ENCODE measurements around the gene WNT16. TPM values are rescaled to one million over a fixed set of nuclear protein-coding genes. Genes with fewer than 3 reads are reported as not detected.
A peak's percentile ranks its signal among the peaks of the same experiment; 100 is the strongest.

The WNT16 gene, protein sequence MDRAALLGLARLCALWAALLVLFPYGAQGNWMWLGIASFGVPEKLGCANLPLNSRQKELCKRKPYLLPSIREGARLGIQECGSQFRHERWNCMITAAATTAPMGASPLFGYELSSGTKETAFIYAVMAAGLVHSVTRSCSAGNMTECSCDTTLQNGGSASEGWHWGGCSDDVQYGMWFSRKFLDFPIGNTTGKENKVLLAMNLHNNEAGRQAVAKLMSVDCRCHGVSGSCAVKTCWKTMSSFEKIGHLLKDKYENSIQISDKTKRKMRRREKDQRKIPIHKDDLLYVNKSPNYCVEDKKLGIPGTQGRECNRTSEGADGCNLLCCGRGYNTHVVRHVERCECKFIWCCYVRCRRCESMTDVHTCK
- total RNA-seq = not detected

DNA sequence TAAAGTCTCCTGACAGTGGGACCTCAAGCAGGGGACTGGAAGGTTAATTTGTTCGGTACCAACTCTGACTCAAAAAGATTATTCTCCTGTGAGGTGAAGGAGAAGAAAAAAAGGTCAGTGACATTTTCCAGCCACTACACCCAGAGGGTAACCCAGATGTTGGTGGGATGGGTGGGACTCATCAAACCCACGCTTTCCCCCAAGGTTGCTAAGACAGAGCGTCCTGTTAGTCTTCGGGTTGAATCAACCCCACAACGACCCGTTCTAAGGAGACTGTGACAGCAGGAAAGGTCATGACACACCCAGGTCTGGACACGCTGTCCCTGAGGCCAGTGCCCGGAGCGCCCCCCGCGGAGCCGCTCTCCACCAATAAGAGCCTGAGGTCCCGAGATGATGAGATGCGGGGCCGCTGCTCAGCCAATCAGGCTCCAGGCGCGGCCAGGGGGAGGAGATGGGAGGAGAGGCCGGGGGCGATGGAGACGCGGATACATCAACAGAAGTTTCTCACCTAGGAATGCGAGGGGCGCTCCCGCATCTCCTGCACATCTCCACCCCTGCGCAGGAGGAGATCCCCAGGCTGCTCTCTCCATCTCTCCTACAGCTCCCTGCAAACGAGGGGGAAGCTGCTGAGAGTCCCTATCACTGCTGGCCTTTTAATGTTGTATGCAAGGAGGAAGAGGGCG, at the start of gene WNT16:
TSS of gene WNT16 (plus strand) at position 493 of the 683 bp plus-strand sequence. CDS start 293 bp downstream, outside the sequence.
- 19 to 33% methylated on average over 10 to 27 of the region's 27 CpGs for WGBS, 2 donors
- Histone ChIP-seq H3K4me1 (peaks cover 22% of the 10 kb centered on the region), H3K9me3 (no peaks in the 10 kb centered on the region), H3K36me3 (replicated peaks in 1 of 2; ENCODE audit: insufficient read depth in 1 of 2, low read depth in 2 of 2) (no peaks in the 10 kb centered on the region), H3K4me3 (no peak within 1 kb of the TSS), H3K27me3 (peaks cover 0 to 19% of the 10 kb centered on the region in 2 donors), H3K27ac (no peak within 1 kb of the TSS)
- TF ChIP-seq, protein P1, sequence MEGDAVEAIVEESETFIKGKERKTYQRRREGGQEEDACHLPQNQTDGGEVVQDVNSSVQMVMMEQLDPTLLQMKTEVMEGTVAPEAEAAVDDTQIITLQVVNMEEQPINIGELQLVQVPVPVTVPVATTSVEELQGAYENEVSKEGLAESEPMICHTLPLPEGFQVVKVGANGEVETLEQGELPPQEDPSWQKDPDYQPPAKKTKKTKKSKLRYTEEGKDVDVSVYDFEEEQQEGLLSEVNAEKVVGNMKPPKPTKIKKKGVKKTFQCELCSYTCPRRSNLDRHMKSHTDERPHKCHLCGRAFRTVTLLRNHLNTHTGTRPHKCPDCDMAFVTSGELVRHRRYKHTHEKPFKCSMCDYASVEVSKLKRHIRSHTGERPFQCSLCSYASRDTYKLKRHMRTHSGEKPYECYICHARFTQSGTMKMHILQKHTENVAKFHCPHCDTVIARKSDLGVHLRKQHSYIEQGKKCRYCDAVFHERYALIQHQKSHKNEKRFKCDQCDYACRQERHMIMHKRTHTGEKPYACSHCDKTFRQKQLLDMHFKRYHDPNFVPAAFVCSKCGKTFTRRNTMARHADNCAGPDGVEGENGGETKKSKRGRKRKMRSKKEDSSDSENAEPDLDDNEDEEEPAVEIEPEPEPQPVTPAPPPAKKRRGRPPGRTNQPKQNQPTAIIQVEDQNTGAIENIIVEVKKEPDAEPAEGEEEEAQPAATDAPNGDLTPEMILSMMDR (IDR thresholded peaks at IDR 0.05) = no peak
- no peak for TF ChIP-seq POLR2A (IDR thresholded peaks at IDR 0.05)
- DNase-seq = no peak
- ATAC-seq = peak; percentile 15
- intact Hi-C loops (cut with DNase I) = no loop called here

DNA sequence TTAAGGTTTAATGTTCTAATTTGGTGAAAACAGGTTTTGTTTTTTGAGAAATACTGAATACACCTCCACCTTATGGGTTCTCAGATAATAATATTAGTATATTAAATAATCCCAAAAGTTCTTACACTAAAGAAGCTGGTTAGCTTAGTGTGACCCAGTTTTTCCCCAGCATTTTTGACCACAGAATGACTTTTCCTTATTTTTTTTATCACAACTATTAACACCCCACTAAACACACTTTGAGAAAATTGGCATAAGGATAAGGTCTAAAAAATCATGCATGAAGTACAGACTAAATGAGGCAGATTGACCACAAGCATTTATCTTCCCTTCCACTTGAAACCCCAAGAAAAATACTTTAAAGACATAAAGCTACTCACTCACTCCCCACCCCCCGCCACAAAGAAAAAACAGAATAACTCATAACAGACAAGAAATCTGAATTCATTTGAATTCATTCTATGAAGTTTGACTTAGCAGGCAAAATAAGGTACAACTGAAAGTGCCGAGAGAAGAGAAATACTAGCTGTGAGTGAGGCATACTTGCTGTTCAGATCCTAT, 49.7 kb upstream of the WNT16 start:
- TF ChIP-seq POLR2A (IDR thresholded peaks at IDR 0.05) = no peak
- TF ChIP-seq, protein P1 (IDR thresholded peaks at IDR 0.05) = no peak
- Histone ChIP-seq H3K9me3 (no peaks in the 10 kb centered on the region), H3K27me3 (no peaks in the 10 kb centered on the region), H3K36me3 (replicated peaks in 1 of 2; ENCODE audit: insufficient read depth in 1 of 2, low read depth in 2 of 2) (no peaks in the 10 kb centered on the region), H3K4me3 (no peak overlapping the region), H3K27ac (no peak overlapping the region), H3K4me1 (peaks cover 4% of the 10 kb centered on the region)
- 83 to 84% methylated on average over 2 of the region's 2 CpGs for WGBS, 2 donors
- ATAC-seq = no peak
- intact Hi-C loops (cut with DNase I) = no loop called here
- DNase-seq = no peak

DNA sequence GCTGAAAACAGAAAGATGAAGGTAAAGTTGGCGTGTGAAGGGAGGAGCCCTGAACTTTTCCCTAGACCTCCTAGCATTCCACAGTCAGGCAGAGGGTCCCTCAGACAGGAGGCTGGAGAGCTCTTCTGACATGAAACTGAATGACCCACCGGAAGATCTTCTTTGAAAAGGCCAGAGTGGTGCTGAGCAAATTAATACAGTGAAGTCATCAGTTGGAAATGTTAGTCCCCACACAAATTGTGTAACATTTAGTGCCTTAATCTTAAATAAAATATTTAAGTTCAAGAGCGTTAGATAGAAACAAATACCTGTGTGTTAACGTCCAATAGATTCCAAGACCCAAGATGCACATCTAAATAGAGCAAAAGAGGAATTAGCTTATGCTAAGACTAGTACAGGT, 49.0 kb upstream of the WNT16 start:
- intact Hi-C loops (cut with DNase I) = no loop called here
- H3K4me3 ChIP-seq = no peak overlapping the region
- H3K36me3 ChIP-seq (replicated peaks in 1 of 2; ENCODE audit: insufficient read depth in 1 of 2, low read depth in 2 of 2) = no peaks in the 10 kb centered on the region
- no peak overlapping the region for H3K27ac ChIP-seq
- DNase-seq (no peak), ATAC-seq (no peak)
- H3K27me3 ChIP-seq = no peaks in the 10 kb centered on the region
- no peaks in the 10 kb centered on the region for H3K9me3 ChIP-seq
- TF ChIP-seq POLR2A (IDR thresholded peaks at IDR 0.05) = no peak
- TF ChIP-seq, protein P1 (IDR thresholded peaks at IDR 0.05) = no peak
- H3K4me1 ChIP-seq = peaks cover 4% of the 10 kb centered on the region
- WGBS, 2 donors = 71 to 76% methylated on average over 4 of the region's 4 CpGs

DNA sequence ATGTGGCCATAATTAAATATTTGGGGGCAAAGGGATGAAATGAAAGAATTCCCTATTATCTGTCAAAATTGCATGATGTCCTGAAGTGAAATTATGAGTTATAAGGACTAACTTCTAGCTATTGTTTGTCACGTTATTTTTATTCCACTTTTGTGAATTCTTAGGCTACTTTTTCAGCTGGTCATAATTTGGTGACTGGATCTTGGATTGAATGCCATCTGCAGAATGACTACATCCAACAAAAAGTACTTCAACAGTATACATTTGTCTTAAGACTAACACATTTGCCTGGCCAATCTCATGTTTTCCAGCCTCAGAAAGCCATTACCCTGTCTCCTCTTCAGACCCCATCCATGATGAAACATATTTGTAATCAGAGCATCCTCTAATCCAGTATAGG, 48.1 kb upstream of the WNT16 start:
- Histone ChIP-seq H3K27me3 (no peaks in the 10 kb centered on the region), H3K9me3 (no peaks in the 10 kb centered on the region), H3K36me3 (replicated peaks in 1 of 2; ENCODE audit: insufficient read depth in 1 of 2, low read depth in 2 of 2) (no peaks in the 10 kb centered on the region), H3K27ac (no peak overlapping the region), H3K4me3 (no peak overlapping the region), H3K4me1 (no peaks in the 10 kb centered on the region)
- 56 to 76% methylated on average over 1 of the region's 1 CpG for WGBS, 2 donors
- ATAC-seq (no peak), DNase-seq (no peak)
- intact Hi-C loops (cut with DNase I) = no loop called here
- TF ChIP-seq, protein P1 (IDR thresholded peaks at IDR 0.05) = no peak
- TF ChIP-seq POLR2A (IDR thresholded peaks at IDR 0.05) = no peak
